GM18861 (cell line): Measurements from ENCODE around the gene BLVRA.
"Not testable (repeated sequence)": the region's sequence is repeated elsewhere in the genome, so short reads cannot be mapped to it uniquely, and the experiment has no call there.

ENCODE experiments used
- ATAC-seq: cut with Tn5 transposase; IDR thresholded peaks from one replicate; pipeline ENCODE4 v1.9.1; 2021; ENCODE audit not compliant: unreplicated experiment

The BLVRA gene, protein sequence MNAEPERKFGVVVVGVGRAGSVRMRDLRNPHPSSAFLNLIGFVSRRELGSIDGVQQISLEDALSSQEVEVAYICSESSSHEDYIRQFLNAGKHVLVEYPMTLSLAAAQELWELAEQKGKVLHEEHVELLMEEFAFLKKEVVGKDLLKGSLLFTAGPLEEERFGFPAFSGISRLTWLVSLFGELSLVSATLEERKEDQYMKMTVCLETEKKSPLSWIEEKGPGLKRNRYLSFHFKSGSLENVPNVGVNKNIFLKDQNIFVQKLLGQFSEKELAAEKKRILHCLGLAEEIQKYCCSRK

GRCh38 chr7:43758029-43758821 is at the start of gene BLVRA:
Gene BLVRA, plus strand, starts transcription at chr7:43758680. Its CDS starts 12,479 bp downstream, at chr7:43771159.
- ATAC-seq = peak; percentile 58

GRCh38 chr7:43711503-43711902 is 47.0 kb upstream of the BLVRA start:
- ATAC-seq = no peak

DNA sequence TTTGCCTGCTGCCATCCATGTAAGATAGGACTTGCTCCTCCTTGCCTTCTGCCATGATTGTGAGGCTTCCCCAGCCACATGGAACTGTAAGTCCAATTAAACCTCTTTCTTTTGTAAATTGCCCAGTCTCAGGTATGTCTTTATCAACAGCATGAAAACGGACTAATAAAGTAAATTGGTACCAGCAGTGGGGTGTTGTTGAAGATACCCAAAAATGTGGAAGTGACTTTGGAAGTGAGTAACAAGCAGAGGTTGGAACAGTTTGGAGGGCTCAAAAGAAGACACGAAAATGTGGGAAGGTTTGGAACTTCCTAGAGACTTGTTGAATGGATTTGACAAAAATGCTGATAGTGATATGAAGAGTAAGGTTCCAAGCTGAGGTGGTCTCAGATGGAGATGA is 42.5 kb upstream of the BLVRA start:
- not testable (repeated sequence) for ATAC-seq

DNA sequence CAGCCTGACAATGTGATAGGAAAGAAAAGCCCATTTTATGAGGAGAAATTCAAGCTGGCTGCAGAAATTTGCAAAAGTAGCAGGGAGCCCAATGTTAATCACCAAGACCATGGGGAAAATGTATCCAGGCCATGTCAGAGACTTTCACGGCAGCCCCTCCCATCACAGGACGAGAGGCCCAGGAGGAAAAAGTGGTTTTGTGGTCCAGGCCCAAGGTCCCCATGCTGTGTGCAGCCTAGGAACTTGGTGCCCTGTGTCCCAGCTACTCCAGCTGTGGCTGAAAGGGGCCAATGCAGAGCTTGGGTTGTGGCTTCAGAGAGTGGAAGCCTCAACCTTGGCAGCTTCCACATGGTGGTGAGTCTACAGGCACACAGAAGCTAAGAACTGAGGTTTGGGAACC is 41.9 kb upstream of the BLVRA start:
- no peak for ATAC-seq

DNA sequence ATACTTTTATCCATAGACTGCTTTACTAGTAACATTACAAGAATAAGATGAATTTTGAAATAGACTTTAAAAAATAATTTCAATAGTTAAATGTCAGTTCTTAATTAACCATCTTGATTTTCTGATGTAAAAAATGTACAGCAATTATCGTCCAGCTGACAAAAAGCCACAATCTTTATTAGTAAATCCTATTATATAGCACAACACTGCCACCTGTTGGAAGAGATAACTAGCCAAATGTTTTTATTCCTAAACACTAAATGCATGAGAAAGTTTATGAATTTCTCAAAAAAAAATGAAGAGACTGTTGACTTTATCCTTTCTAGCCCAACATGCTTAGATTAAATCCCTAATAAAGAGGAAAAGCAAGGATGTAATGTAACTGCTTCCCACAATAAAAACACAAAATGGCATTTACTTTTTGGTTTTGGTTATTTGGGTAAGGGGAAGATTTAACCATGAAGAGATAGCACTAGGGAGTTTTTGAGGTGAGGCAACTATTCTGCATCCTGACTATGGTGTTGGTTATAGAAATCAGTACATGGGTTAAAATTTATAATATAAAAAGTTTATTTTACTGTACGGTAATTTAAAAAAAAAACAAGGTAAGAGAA is 37.2 kb upstream of the BLVRA start:
- ATAC-seq = no peak

GRCh38 chr7:43723007-43723341 is 35.5 kb upstream of the BLVRA start:
- ATAC-seq = no peak

DNA sequence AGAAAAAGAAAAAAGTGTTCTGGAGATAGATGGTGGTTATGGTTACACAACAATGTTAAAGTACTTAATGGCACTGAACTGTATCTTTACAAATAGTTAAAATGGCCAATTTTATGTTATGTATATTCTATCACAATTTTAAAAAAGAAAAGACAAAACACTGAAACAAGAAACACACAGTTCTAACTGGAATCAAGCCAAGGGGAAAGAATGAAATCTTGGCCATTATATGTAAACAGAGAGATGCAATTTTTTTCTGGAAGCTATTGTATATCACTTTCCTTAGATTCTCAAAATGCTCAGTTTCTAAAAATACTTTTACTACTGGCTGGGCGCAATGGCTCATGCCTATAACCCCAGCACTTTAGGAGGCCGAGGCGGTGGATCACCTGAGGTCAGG is 33.2 kb upstream of the BLVRA start:
- no peak for ATAC-seq

DNA sequence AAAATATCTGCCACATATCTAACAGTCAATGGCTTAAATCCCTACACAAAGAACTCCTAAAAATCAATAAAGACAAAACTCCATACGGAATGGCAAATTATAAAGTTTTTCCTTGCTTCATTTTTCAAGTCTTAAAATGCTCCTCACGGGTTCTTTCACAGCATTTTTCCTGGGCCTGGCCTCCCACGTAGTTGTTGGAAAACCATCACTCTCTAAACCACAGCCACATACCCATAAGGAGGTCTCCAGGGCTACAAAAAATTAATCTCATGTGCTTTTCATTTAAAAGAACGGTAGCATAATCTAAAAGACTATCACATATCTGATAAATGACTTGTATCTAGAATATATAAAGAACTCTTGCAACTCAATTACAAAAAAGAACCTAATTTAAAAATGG is 32.0 kb upstream of the BLVRA start:
- no peak for ATAC-seq

- ATAC-seq = no peak
Observed at GRCh38 chr7:43727003-43727402, 31.5 kb upstream of the BLVRA start.

DNA sequence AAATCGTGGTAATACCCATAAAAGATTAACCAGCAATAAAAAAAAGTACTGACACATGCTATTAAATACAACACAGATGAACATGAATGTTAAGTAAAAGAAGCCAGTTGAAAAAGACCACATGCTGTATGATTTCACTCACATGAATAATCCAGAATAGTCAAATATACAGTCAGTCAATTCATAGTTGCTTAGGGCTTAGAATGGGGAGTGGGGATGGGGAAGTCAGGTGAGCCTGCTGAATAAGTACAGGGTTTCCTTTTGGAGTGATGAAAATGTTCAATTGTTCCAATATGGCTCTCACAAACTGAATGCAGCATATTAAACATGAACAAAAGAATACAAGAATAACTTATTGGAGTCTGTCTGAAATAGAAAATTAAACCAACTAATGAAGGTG is 31.0 kb upstream of the BLVRA start:
- no peak for ATAC-seq

- ATAC-seq = peak; percentile 74
Observed at GRCh38 chr7:43729214-43729923, 29.1 kb upstream of the BLVRA start, which contains the start of gene COA1. Gene COA1, minus strand, starts transcription at chr7:43729523. Its CDS starts 80,909 bp downstream, at chr7:43648614.

- no peak for ATAC-seq
Observed at GRCh38 chr7:43729924-43730248, 28.6 kb upstream of the BLVRA start.

DNA sequence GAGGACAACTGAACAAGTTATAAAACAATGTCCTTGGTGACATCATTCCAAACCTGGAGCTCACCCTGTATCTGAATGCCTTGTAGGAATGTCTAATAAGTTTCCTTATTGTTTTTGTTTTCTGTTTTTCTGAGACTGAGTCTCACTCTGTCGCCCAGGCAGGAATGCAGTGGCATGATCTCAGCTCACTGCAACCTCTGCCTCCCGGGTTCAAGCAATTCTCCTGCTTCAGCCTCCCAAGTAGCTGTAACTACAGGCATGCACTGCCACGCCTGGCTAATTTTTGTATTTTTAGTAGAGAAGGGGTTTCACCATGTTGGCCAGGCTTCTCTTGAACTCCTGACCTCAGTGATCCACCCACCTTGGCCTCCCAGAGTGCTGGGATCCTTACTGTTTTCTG is 27.0 kb upstream of the BLVRA start:
- ATAC-seq = not testable (repeated sequence)

GRCh38 chr7:43734575-43735332 is 23.7 kb upstream of the BLVRA start:
- not testable (repeated sequence) for ATAC-seq

GRCh38 chr7:43735403-43735801 is 23.1 kb upstream of the BLVRA start:
- ATAC-seq = peak; percentile 16

DNA sequence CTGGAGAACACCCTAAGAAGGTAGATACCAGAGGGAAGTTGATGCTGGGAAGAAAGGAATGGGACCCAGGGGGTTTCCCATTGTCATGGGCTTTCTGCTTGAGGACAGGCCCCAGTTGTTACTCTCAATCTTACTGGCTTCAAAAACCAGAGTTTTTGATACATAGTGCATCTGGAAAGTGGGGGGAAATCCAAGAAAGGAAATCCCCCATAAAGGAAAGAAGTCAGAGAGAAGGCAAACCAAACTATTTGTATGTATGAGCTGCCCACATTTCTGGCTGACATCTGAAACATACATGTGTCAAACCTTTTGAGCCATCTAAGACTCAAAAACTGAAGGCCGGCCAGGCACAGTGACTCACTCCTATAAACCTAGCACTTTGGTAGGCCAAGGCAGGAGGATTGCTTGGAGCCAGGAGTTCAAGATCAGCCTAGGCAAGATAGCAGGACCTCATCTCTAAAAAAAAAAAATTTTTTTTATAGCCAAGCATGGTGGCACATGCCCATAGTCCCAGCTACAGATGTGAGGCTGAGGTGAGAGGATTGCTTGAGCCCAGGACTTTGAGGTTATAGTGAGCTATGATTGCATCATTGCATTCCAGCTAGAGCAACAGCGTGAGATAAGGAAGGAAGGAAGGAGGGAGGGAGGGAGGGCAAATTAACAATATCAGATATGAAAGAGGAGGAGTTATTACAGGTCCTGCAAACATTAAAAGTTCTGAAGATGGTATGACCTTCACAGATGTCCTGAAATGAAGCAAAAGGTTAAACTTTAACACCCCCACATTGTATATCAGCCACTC is 22.5 kb upstream of the BLVRA start:
- ATAC-seq = peak; percentile 65

GRCh38 chr7:43737467-43738127 is 20.9 kb upstream of the BLVRA start:
- ATAC-seq = no peak

GRCh38 chr7:43742692-43743091 is 15.8 kb upstream of the BLVRA start:
- ATAC-seq = no peak

DNA sequence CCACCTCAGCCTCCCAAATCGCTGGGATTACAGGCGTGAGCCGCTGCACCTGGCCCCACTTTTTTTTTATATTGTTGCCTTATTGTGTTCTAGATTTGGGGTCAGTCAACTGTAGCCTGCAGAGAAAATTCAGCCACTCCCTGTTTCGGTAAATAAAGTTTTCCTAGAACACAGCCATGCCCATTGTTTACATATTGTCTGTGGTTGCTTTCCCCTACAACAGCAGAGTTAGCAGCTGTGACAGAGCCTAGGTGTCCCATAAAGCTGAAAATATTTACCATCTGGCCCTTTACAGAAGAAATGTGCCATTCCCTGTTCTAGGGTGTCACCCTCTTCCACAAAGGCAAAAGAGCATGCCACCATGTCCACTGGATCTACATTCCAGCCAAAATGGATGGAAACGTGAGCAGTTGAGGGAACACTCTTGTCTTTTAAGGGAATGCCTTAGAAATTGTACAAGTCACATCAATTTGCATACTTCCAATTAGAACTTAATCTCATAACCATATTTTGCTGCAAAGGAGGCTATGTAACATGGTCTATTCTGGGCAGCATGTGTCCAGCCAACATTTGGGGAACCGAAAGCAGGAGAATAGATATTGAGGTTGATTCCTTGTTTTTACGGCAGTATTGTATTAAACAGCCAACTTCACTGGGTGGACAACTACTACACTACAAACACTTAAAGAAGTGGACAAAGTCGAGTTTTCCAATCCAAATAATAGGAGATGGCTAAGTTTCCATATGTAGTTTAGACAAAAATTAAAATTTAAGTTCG is 11.0 kb upstream of the BLVRA start:
- no peak for ATAC-seq
